ENCODE measurements around the gene UBASH3A. TPM values are rescaled to one million over a fixed set of nuclear protein-coding genes. Genes with fewer than 3 reads are reported as not detected.

UBASH3A gene
- total and polyA plus RNA-seq, 2 donors (not counting 1 experiment from before 2014, with no cell fraction given), result 0.12 to 0.33 TPM

- H3K4me1 Mint-ChIP-seq, result peaks cover 6% of the 10 kb centered on the region
These were observed 49.7 kb downstream of the UBASH3A start for GRCh38 chr21:42453224-42453985.

More at GRCh38 chr21:42453224-42453985, 49.7 kb downstream of the UBASH3A start:
- Histone ChIP-seq H3K27me3 (replicated peaks in 1 of 4; ENCODE audit: control extremely low read depth in 1 of 4, control insufficient read depth in 3 of 4, insufficient read depth in 4 of 4, low read length in 3 of 4) (peaks cover 0 to 12% (median 2%) of the 10 kb centered on the region in 4 experiments), H3K4me3 (ENCODE audit: control extremely low read depth in 1 of 5, extremely low read depth in 1 of 5, insufficient read depth in 1 of 5, low read depth in 2 of 5, low read length in 4 of 5) (no peak overlapping the region), H3K27ac (ENCODE audit: low read length in 2 of 2) (no peak overlapping the region), H3K4me2 (replicated peaks; ENCODE audit: low read depth, low read length, poor library complexity, severe bottlenecking) (no peak overlapping the region), H3K9me3 (ENCODE audit: control extremely low read depth in 1 of 3, control insufficient read depth in 2 of 3, insufficient read depth in 1 of 3, low read length in 2 of 3) (no peaks in the 10 kb centered on the region), H2AFZ (ENCODE audit: insufficient read depth, low read depth, low read length, poor library complexity, severe bottlenecking) (no peak overlapping the region), H4K20me1 (ENCODE audit: control insufficient read depth, insufficient read depth, low read length, poor library complexity, severe bottlenecking) (no peaks in the 10 kb centered on the region), H3K9ac (ENCODE audit: low read length) (no peak overlapping the region), H3K4me1 (ENCODE audit: control insufficient read depth in 2 of 2, insufficient read depth in 2 of 2, low read length in 2 of 2) (peaks cover 0 to 9% of the 10 kb centered on the region in 2 donors), H3K79me2 (ENCODE audit: control insufficient read depth, insufficient read depth, low read length) (no peaks in the 10 kb centered on the region), H3K36me3 (replicated peaks in 1 of 2; ENCODE audit: control extremely low read depth in 1 of 2, control insufficient read depth in 1 of 2, extremely low read depth in 1 of 2, insufficient read depth in 2 of 2, low read length in 1 of 2) (no peaks in the 10 kb centered on the region)
- no peaks in the 10 kb centered on the region for H3K27me3 Mint-ChIP-seq
- ATAC-seq (ENCODE audit: low read depth) (no peak), DNase-seq (no peak)
- no peak overlapping the region for H3K4me3 Mint-ChIP-seq
- no peak for TF ChIP-seq EZH2 (IDR thresholded peaks at IDR 0.05; ENCODE audit: borderline replicate concordance, insufficient read depth, low read depth, low read length, poor library complexity, severe bottlenecking)
- no peak for TF ChIP-seq CTCF (IDR thresholded peaks at IDR 0.05)
- H3K27ac Mint-ChIP-seq, result no peak overlapping the region
- WGBS (ENCODE audit: insufficient coverage), result 50% methylated on average over 15 of the region's 18 CpGs
- intact Hi-C loops (cut with micrococcal nuclease), result no loop called here
- ChIA-PET CTCF (interaction anchor here (3.5 kb wide), 1 partner anchor 83 kb away, joined by 16 read pairs; no protein-coding TSS in a partner anchor), POLR2A (no interaction called here)
- H3K9me3 Mint-ChIP-seq (ENCODE audit: insufficient read depth), result no peaks in the 10 kb centered on the region

Measured in B cell (primary cell).